ENCODE measurements around the gene IL1R1.

DNA sequence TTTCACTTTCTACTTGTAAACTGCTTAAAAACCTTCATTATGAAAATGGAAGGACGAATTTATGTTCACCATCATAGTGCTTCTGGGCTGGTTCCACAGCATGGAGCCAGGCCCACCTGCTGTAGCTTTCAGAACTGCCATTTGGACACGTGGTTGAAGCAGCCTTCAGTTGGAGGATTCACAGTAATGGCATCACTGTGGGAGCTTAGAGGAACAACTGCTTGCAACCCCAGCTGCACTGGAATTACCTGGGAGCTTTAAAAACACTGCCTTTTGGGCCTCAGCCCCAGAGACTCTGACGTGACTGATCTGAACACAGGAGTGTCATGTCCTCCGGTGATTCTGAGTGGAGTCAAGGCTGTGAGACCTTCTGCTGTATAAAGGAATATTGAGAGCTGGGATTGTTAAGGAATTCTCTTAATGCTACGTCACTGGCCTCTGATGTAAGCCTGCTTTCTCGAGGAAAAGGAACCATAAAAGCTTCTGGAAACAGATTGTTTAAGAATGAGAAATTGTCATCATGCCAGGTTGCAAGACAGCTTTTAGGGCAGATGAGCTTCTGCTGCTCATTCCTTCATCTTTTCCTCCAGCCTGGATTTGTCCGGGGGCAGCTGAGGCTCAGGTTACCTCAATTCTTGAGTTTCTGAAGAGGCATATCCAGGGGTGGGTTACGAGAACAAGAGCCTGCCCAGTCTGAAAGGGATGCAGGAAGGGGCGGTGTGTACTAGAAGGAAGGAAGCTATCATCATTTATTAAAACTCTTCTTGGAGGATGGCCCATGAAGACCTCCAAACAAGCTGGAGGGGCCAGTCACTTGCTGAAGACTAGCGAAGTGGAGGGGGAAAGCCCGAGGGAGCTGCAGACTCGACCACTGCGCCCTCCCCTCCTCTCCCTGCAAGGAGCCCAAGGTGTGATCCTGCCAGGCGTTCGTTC lies 1.3 kb upstream of the IL1R1 start:
- TF ChIP-seq, protein P1, sequence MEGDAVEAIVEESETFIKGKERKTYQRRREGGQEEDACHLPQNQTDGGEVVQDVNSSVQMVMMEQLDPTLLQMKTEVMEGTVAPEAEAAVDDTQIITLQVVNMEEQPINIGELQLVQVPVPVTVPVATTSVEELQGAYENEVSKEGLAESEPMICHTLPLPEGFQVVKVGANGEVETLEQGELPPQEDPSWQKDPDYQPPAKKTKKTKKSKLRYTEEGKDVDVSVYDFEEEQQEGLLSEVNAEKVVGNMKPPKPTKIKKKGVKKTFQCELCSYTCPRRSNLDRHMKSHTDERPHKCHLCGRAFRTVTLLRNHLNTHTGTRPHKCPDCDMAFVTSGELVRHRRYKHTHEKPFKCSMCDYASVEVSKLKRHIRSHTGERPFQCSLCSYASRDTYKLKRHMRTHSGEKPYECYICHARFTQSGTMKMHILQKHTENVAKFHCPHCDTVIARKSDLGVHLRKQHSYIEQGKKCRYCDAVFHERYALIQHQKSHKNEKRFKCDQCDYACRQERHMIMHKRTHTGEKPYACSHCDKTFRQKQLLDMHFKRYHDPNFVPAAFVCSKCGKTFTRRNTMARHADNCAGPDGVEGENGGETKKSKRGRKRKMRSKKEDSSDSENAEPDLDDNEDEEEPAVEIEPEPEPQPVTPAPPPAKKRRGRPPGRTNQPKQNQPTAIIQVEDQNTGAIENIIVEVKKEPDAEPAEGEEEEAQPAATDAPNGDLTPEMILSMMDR (IDR thresholded peaks at IDR 0.05) = no peak
- TF ChIP-seq POLR2A (IDR thresholded peaks at IDR 0.05; ENCODE audit: low read depth) (no peak), POLR2AphosphoS5 (IDR thresholded peaks at IDR 0.05) (peak; percentile 7 to 35), EP300 (IDR thresholded peaks at IDR 0.05) (no peak)

All from esophagus muscularis mucosa (tissue), 4 donors.